ENCODE results near the gene ZCWPW1.

The ZCWPW1 gene

DNA sequence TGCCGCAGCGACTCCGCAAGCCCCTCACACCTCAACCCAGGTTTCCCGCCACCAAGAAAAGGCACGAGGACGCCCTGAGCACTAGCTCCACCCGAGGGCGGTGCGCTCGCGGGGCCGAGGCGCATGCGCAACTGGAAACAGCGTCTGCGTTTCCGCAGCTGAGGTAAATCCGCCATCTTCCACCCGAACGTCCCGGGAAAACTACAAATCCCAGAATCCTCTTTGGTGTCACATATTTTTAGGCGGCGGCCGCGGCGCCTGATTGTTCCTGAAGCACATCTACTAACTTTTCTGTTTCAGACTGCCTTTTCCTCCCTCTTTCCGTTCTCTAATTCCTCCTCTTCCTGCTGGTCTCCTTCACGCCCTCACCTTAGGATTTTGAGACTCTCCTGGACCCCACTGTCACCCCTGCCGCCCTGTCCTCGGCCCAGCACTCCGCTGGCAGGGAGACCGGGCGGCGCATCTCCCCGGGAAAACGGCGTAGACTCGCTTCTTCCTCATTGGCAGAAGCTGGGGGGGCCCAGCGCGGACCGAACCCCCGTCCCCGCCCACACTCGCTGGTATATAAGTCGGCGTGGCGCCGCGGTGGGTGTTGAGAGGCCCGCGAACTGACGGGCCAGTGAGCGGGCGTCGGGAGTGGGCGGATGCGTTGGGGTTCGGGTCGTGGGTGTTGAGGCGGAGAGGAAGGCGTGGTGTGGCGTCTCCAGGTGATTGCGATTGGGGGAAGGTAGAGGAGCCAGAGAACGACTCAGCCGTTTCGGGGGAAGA is at the start of gene ZCWPW1:
Gene ZCWPW1, minus strand, starts transcription at position 505 of the 768 bp plus-strand sequence. CDS start 8,054 bp downstream, outside the sequence.
- Histone ChIP-seq H3K36me3 (ENCODE audit: insufficient read depth, low read length) (peaks cover 21% of the 10 kb centered on the region), H3K27me3 (ENCODE audit: insufficient read depth, low read length) (no peaks in the 10 kb centered on the region), H3K9me3 (ENCODE audit: low read length) (no peaks in the 10 kb centered on the region), H3K4me3 (ENCODE audit: low read length) (peak within 1 kb of the TSS; percentile 74), H2AFZ (ENCODE audit: low read depth, low read length) (peak within 1 kb of the TSS; percentile 69), H3K4me1 (ENCODE audit: insufficient read depth, low read length) (peaks cover 17% of the 10 kb centered on the region)

GRCh38 chr7:100477871-100478267 is 49.4 kb upstream of the ZCWPW1 start:
- Histone ChIP-seq H3K4me3 (ENCODE audit: low read length) (peak overlapping the region; percentile 85), H3K27me3 (ENCODE audit: insufficient read depth, low read length) (no peaks in the 10 kb centered on the region), H3K36me3 (ENCODE audit: insufficient read depth, low read length) (peaks cover 6% of the 10 kb centered on the region), H3K9me3 (ENCODE audit: low read length) (no peaks in the 10 kb centered on the region), H2AFZ (ENCODE audit: low read depth, low read length) (no peak overlapping the region), H3K4me1 (ENCODE audit: insufficient read depth, low read length) (peaks cover 37% of the 10 kb centered on the region)

GRCh38 chr7:100476903-100477870 is 48.7 kb upstream of the ZCWPW1 start:
- H2AFZ ChIP-seq (ENCODE audit: low read depth, low read length) = no peak overlapping the region
- H3K27me3 ChIP-seq (ENCODE audit: insufficient read depth, low read length) = no peaks in the 10 kb centered on the region
- peaks cover 6% of the 10 kb centered on the region for H3K36me3 ChIP-seq (ENCODE audit: insufficient read depth, low read length)
- no peaks in the 10 kb centered on the region for H3K9me3 ChIP-seq (ENCODE audit: low read length)
- H3K4me3 ChIP-seq (ENCODE audit: low read length) = no peak overlapping the region
- peaks cover 35% of the 10 kb centered on the region for H3K4me1 ChIP-seq (ENCODE audit: insufficient read depth, low read length)

DNA sequence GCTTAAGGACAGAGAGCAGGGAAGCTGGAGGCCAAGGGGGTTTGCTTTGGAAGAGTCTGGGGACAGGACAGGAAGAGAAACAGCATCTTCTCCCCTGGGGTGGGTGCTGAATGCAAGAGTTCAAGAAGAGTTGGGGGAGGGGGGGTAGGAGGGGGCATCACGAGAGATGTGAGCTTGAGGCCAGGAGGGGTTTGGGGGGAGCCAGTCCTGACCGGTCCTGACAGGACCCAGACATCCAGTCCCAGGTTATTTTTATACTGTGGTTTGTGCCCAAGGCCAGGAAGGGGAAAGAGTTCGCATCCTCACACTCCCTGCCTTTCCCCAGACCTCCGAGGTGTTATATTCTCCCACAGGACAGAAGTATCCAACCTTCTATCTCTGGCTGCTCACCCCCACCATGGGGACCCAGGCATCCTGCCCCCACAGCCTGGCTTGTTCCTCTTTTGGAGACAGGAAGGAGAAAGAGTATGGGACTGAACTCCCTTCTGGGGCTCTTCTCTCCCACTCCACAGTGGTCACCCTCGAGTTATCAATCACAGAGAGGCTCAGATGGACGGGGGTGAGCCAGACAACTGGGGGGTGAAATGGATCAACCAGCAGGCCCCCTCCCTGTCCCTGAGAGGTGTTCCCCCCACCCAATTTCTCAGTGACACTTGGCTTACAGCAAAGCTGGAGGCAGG is 47.7 kb upstream of the ZCWPW1 start:
- Histone ChIP-seq H2AFZ (ENCODE audit: low read depth, low read length) (no peak overlapping the region), H3K27me3 (ENCODE audit: insufficient read depth, low read length) (no peaks in the 10 kb centered on the region), H3K4me3 (ENCODE audit: low read length) (no peak overlapping the region), H3K36me3 (ENCODE audit: insufficient read depth, low read length) (peaks cover 9% of the 10 kb centered on the region), H3K4me1 (ENCODE audit: insufficient read depth, low read length) (peaks cover 35% of the 10 kb centered on the region), H3K9me3 (ENCODE audit: low read length) (no peaks in the 10 kb centered on the region)

- Histone ChIP-seq H3K36me3 (ENCODE audit: insufficient read depth, low read length) (peaks cover 9% of the 10 kb centered on the region), H2AFZ (ENCODE audit: low read depth, low read length) (no peak overlapping the region), H3K9me3 (ENCODE audit: low read length) (no peaks in the 10 kb centered on the region), H3K4me3 (ENCODE audit: low read length) (no peak overlapping the region), H3K4me1 (ENCODE audit: insufficient read depth, low read length) (peaks cover 35% of the 10 kb centered on the region), H3K27me3 (ENCODE audit: insufficient read depth, low read length) (no peaks in the 10 kb centered on the region)
Measured at GRCh38 chr7:100475549-100475948, 47.0 kb upstream of the ZCWPW1 start.

GRCh38 chr7:100472854-100473499 is 44.5 kb upstream of the ZCWPW1 start:
- Histone ChIP-seq H3K4me1 (ENCODE audit: insufficient read depth, low read length) (peaks cover 25% of the 10 kb centered on the region), H3K27me3 (ENCODE audit: insufficient read depth, low read length) (no peaks in the 10 kb centered on the region), H3K36me3 (ENCODE audit: insufficient read depth, low read length) (peaks cover 9% of the 10 kb centered on the region), H3K9me3 (ENCODE audit: low read length) (no peaks in the 10 kb centered on the region), H3K4me3 (ENCODE audit: low read length) (no peak overlapping the region), H2AFZ (ENCODE audit: low read depth, low read length) (no peak overlapping the region)

GRCh38 chr7:100472121-100472851 is 43.8 kb upstream of the ZCWPW1 start:
- Histone ChIP-seq H3K9me3 (ENCODE audit: low read length) (no peaks in the 10 kb centered on the region), H3K4me3 (ENCODE audit: low read length) (no peak overlapping the region), H3K4me1 (ENCODE audit: insufficient read depth, low read length) (peaks cover 19% of the 10 kb centered on the region), H3K36me3 (ENCODE audit: insufficient read depth, low read length) (peaks cover 10% of the 10 kb centered on the region), H2AFZ (ENCODE audit: low read depth, low read length) (no peak overlapping the region), H3K27me3 (ENCODE audit: insufficient read depth, low read length) (no peaks in the 10 kb centered on the region)

- Histone ChIP-seq H3K27me3 (ENCODE audit: insufficient read depth, low read length) (no peaks in the 10 kb centered on the region), H3K4me1 (ENCODE audit: insufficient read depth, low read length) (peaks cover 8% of the 10 kb centered on the region), H3K36me3 (ENCODE audit: insufficient read depth, low read length) (peaks cover 11% of the 10 kb centered on the region), H3K4me3 (ENCODE audit: low read length) (no peak overlapping the region), H2AFZ (ENCODE audit: low read depth, low read length) (no peak overlapping the region), H3K9me3 (ENCODE audit: low read length) (no peaks in the 10 kb centered on the region)
Measured at GRCh38 chr7:100471021-100471420, 42.5 kb upstream of the ZCWPW1 start.

DNA sequence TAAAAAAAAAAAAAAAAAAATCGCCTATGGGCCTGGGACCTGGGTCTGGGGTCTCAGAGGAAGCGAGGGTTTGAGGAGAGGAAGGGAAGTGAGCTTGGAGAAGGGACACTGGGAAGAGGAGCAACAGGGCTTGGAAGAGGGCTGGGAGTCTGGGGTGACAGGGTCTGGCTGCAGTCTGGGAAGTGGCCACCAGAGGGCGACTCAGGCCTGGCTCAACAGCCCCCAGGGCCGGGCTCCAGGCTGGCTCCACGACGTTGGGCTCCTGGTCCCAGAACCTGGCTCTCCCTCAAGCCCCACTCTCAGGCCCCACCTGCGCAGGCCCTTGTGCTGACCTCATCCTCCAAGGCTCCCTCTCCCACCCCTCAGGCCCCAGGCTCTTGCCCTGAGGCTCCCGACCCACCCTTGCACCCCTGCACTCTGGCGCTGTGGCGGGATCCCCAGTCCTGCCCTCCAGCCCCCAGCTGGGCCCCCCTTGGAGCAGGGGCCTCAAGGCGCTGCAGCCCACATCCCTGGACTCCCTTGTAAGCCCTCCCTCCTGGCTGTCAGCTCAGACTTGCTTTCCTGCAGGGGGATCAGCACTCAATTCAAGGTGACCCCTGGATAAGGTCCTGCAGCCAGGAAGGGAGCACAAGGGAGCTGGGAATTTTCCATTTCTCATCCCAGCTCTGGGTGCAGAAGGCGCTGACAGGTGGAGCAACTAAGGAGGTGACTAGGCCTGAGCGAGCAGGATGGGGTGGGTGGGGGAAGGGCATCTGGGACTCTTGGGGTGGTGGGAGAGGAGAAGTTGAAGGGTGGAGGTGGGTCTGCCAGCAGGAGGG is 40.9 kb upstream of the ZCWPW1 start:
- Histone ChIP-seq H3K9me3 (ENCODE audit: low read length) (no peaks in the 10 kb centered on the region), H3K36me3 (ENCODE audit: insufficient read depth, low read length) (peaks cover 10% of the 10 kb centered on the region), H3K4me3 (ENCODE audit: low read length) (no peak overlapping the region), H3K4me1 (ENCODE audit: insufficient read depth, low read length) (no peaks in the 10 kb centered on the region), H3K27me3 (ENCODE audit: insufficient read depth, low read length) (no peaks in the 10 kb centered on the region), H2AFZ (ENCODE audit: low read depth, low read length) (no peak overlapping the region)

DNA sequence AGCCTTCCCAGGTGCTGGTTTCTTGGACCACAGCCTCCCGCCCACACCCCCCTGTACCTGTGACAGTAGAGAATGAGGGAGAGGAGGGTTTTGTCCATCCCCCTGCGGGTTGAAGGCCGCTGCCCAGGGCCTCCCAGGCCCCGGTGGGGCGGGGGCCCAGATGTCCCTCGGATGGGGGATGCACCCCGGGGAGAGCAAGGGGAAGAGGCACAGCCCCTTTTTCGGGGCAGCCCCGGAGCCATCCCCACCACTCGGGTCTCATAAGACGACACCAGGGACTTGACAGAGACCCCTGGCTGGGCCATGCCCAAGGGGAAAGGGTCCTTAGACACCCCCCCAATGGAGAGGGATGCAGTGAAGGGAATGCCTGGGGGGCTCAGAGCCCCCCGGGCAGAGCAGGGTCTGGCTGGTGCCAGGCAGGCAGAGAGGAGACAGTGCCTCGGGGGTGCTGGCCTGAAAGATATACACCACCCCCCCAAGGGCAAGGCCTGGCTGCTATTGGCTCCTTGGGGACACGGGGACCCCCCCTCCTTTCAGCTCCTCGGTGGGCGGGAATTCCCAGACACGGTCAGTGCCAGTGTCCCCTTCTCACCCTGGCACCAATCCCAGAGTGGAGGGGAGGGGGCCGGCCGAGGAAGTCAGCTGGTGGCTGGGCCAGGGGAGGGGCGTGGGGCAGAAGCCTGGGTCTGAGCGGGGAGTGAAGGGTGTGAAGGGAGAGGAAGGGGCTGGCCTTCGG is 39.3 kb upstream of the ZCWPW1 start:
- H3K4me1 ChIP-seq (ENCODE audit: insufficient read depth, low read length) = no peaks in the 10 kb centered on the region

More for the DNA sequence above, 39.3 kb upstream of the ZCWPW1 start:
- H3K27me3 ChIP-seq (ENCODE audit: insufficient read depth, low read length) = no peaks in the 10 kb centered on the region
- H2AFZ ChIP-seq (ENCODE audit: low read depth, low read length) = no peak overlapping the region
- H3K4me3 ChIP-seq (ENCODE audit: low read length) = no peak overlapping the region
- H3K9me3 ChIP-seq (ENCODE audit: low read length) = no peaks in the 10 kb centered on the region
- peaks cover 5% of the 10 kb centered on the region for H3K36me3 ChIP-seq (ENCODE audit: insufficient read depth, low read length)
